Adrenal gland (tissue), 12 donors: Measurements from ENCODE around the gene THPO. TPM values are rescaled to one million over a fixed set of nuclear protein-coding genes. Genes with fewer than 3 reads are reported as not detected.

Experiments used
- DNase-seq, 7 donors: peaks; one replicate each; pipeline ENCODE4 v3.0.0-alpha.2; 2019 to 2020
- H3K27ac ChIP-seq, 5 donors: fragments of 200-600 bp; sonication (generic) in 4 of 5; 1 replicate in 3 of 5; 2 replicates in 2 of 5; pipeline versions ENCODE4 v1.5.1 to v1.8.0; 2016 to 2020; ENCODE audit warnings: mild to moderate bottlenecking in 1 of 5
- H3K27me3 ChIP-seq: fragments of 200-600 bp; 2 replicates; pipeline ENCODE4 v1.8.0; 2021
- H3K36me3 ChIP-seq, 2 donors: fragments of 200-600 bp; replicated peaks in 1 of 2; 1 replicate in 1 of 2; 2 replicates in 1 of 2; pipeline versions ENCODE4 v1.5.1 to v1.8.0; 2018 to 2022
- H3K4me1 ChIP-seq, 2 donors: fragments of 200-600 bp; replicated peaks in 1 of 2; 1 replicate in 1 of 2; 2 replicates in 1 of 2; pipeline versions ENCODE4 v1.5.1 to v1.8.0; 2018 to 2021
- H3K4me3 ChIP-seq, 4 donors: fragments of 200-600 bp; sonication (generic) in 3 of 4; one replicate each; pipeline ENCODE4 v1.5.1; 2016 to 2018
- H3K9me3 ChIP-seq, 3 donors: fragments of 200-600 bp; sonication (generic) in 1 of 3; replicated peaks in 1 of 3; 1 replicate in 2 of 3; 2 replicates in 1 of 3; pipeline versions ENCODE4 v1.5.1 to v1.8.0; 2016 to 2021
- POLR2A ChIP-seq, 2 donors: fragments of 450-650 bp; IDR thresholded peaks; one replicate each; pipeline ENCODE4 v1.6.1; 2017; ENCODE audit warnings: antibody characterized with exemption in 2 of 2, mild to moderate bottlenecking in 2 of 2, moderate library complexity in 1 of 2
- WGBS, 4 donors: extraction: QIAGEN DNeasy Blood & Tissue Kit in 2 of 4; methylation state at CpG; one replicate each; pipeline versions ENCODE4 v1.1.5 to v1.1.7; 2013 to 2017; 5-methylcytosine and 5-hydroxymethylcytosine counted together
- intact Hi-C, 2 donors: fragments of 100-400 bp; cut with DNase I; formaldehyde crosslinking; loops; one replicate each; pipeline versions ENCODE4 v1.14.1 to v1.15.0; 2022 to 2023
- polyA plus RNA-seq, 3 donors: library from polyadenylated mRNA; stranded (reverse); fragments of 200-250 nt in 2 of 3; fragments of 350-450 nt in 1 of 3; fragmentation: Illumina TruSeq in 1 of 3; extraction: RNeasy Lipid Tissue Mini Kit (QIAGEN cat#74804) in 1 of 3; gene quantifications; one replicate each; pipeline ENCODE4 v1.2.3, GENCODE V29; 2013 to 2014
- total RNA-seq, 9 donors: library from RNA; depleted of rRNA in 4 of 9; stranded (reverse); fragments of >200 nt in 4 of 9; fragments of 120-200 nt in 1 of 9; fragmentation: NEBNext Ultra II Directional in 1 of 9; extraction: Animal tissue kit (Norgen Biotek cat#: 25700) in 1 of 9; gene quantifications; one replicate each; pipeline versions ENCODE4 v1.1.0 to v1.2.4, GENCODE V29; 2013 to 2023
- TF ChIP-seq, protein P1 (sequence below), 6 experiments: fragments of 450-650 bp in 4 of 6; fragments of 200-600 bp in 2 of 6; sonication (generic) in 1 of 6; IDR thresholded peaks; 1 replicate in 5 of 6; 2 replicates in 1 of 6; pipeline versions ENCODE4 v1.5.1 to v1.8.0; 2016 to 2021; ENCODE audit warnings: antibody characterized with exemption in 6 of 6, mild to moderate bottlenecking in 2 of 6, moderate library complexity in 1 of 6
- donor health status: healthy with polysubstance abuse.
- donor health status: Bipolar disorder and iron deficiency.
- donor health status: DM: yes; HTN: yes; CAD: no.
- donor health status: DM: no; HTN: no; CAD: no.
- donor health status: DM: no; HTN: no; CAD: no.
- donor health status: DM: yes; HTN: yes; CAD: no.

THPO gene
- total and polyA plus RNA-seq, 12 donors: 0.11 to 5.3 (median 2.2) TPM; not detected in 3

DNA sequence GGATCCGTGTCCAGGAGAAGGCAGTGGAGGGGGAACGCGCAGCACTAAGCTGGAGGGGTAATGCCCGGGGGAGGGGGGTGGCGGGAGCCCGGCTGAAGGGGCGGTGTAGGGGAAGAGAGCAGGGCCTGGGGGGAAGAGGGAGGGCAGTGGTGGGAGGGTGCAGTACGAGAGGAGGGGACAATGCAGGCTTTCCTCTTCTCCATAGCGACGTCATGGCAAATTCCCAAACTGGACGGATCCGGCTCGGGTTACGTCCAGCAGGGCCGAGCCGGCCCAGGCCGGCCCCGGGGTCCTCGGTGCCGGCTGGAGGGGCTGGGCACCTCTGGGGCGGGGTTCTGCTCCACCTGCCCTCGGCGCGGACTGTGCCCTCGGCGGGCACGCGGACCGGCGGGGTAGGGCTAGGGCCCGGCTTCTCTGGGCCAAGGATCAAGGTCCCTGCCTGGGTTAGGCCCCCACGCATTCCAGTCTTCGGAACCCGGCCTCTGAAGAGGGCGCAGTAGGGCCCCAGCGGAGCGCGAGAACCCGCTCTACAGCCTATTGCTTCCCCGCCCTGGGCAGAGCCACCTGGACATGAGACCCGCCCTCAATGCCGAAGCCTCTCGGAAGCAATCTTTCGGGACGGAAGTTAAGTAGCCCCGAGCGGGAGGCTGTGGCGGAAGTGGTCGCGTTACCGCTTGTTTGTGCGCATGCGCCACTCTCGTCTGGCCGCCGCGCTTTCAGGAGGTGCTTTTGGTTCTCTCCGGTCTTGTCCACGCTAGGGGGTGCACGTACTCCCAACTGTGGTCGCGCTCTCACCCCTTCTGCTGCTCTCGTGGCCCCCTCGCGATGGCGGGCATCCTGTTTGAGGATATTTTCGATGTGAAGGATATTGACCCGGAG, 15.1 kb downstream of the THPO start:
- Histone ChIP-seq H3K4me1 (peaks cover 13 to 41% of the 10 kb centered on the region in 2 donors), H3K27ac (peak overlapping the region; percentile 80 to 100 (median 97)), H3K36me3 (peaks cover 0 to 27% of the 10 kb centered on the region in 2 donors), H3K27me3 (no peaks in the 10 kb centered on the region), H3K9me3 (no peaks in the 10 kb centered on the region), H3K4me3 (peak overlapping the region; percentile 71 to 88 (median 80))
- WGBS, 4 donors: 0 to 1% (median 0%) methylated on average over 57 to 68 of the region's 68 CpGs; no CpG with 5 or more reads in 1 of the 4 donors
- peak; percentile 93 to 98 (median 96) for DNase-seq
- TF ChIP-seq POLR2A (IDR thresholded peaks at IDR 0.05): peak; percentile 52 to 86
- TF ChIP-seq, protein P1, sequence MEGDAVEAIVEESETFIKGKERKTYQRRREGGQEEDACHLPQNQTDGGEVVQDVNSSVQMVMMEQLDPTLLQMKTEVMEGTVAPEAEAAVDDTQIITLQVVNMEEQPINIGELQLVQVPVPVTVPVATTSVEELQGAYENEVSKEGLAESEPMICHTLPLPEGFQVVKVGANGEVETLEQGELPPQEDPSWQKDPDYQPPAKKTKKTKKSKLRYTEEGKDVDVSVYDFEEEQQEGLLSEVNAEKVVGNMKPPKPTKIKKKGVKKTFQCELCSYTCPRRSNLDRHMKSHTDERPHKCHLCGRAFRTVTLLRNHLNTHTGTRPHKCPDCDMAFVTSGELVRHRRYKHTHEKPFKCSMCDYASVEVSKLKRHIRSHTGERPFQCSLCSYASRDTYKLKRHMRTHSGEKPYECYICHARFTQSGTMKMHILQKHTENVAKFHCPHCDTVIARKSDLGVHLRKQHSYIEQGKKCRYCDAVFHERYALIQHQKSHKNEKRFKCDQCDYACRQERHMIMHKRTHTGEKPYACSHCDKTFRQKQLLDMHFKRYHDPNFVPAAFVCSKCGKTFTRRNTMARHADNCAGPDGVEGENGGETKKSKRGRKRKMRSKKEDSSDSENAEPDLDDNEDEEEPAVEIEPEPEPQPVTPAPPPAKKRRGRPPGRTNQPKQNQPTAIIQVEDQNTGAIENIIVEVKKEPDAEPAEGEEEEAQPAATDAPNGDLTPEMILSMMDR (IDR thresholded peaks at IDR 0.05): peak in 5 of 6 experiments; percentile 41 to 54 (median 45)
- intact Hi-C loops: no loop called here

DNA sequence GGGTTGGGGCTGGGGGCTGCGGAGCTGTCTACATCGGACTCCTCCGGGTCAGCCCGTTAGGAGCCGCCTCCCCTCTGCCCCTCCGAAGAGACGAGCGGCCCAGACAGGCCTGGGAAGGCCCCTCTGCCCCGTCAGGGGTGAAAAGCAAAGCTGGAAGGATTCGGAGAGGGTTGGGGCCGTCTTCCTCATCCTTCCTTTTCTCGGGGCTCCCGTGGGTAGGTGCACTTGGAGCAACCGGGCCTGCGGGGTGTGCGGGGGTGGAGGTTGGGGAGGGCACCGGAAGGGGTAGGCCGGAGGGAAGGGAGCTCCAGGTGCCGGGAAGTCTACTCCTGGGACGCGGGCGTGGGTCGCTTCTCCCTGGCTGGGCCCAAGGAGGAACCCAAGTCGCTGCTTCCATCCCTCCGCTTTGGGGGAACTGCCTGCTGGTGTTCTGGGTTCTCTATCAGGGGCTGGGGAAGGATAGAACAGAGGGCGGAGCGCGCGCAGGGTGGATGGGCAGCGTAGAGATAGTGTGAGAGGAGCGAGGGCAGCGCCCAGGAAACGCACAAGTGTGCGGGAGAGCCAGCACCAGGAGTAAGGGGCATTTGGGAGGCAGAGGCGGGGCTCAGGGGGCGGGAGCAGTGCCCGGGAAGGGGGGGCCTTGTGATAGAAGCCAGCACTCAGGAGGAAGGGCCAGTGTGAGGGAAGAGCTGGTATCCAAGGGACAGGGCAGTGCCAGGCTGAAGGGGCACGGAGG, 15.9 kb downstream of the THPO start:
- Histone ChIP-seq H3K27me3 (no peaks in the 10 kb centered on the region), H3K4me3 (peak overlapping the region; percentile 49 to 88 (median 76)), H3K27ac (peak overlapping the region; percentile 80 to 100 (median 97)), H3K36me3 (peaks cover 0 to 29% of the 10 kb centered on the region in 2 donors), H3K9me3 (no peaks in the 10 kb centered on the region), H3K4me1 (peaks cover 13 to 41% of the 10 kb centered on the region in 2 donors)
- TF ChIP-seq POLR2A (IDR thresholded peaks at IDR 0.05): peak; percentile 60 to 68
- TF ChIP-seq, protein P1 (IDR thresholded peaks at IDR 0.05): no peak
- 0 to 1% (median 0%) methylated on average over 15 to 38 of the region's 38 CpGs for WGBS, 4 donors
- intact Hi-C loops: no loop called here
- DNase-seq: peak; percentile 65 to 91 (median 83)

DNA sequence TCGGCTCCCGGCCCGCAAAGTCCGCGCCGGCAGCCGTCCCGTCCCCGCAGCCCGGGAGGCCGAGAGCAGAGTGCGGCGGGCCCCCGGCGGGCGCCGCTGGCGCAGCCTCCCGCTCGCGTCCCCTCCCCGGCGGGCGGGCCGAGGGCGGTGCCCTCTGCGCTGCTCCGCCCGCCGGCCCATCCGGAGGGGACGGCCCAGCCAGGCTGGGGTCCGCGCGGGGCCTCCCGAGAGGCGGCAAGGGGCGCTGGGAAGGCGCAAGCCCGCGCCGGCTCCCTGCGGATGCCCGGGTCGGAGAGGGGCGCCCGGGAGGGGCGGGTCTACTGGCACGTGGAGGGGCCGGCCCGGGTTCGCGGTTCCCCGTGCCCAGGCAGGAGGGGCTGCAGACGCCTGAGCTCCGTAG, 16.5 kb downstream of the THPO start, which contains the start of the genes CLCN2 and POLR2H:
TSS of gene CLCN2 (minus strand) at position 74 of the 400 bp plus-strand sequence. CDS start 126 bp downstream, outside the sequence.
TSS of gene POLR2H (plus strand) at position 179 of the 400 bp plus-strand sequence. CDS start 1,783 bp downstream, outside the sequence.
- Histone ChIP-seq H3K27ac (peak within 1 kb of the TSS; percentile 80 to 100 (median 97)), H3K9me3 (no peaks in the 10 kb centered on the region), H3K36me3 (peaks cover 0 to 28% of the 10 kb centered on the region in 2 donors), H3K27me3 (no peaks in the 10 kb centered on the region), H3K4me1 (peaks cover 13 to 41% of the 10 kb centered on the region in 2 donors), H3K4me3 (peak within 1 kb of the TSS; percentile 49 to 88 (median 76))
- intact Hi-C loops: no loop called here
- peak; percentile 50 to 63 for TF ChIP-seq POLR2A (IDR thresholded peaks at IDR 0.05)
- TF ChIP-seq, protein P1 (IDR thresholded peaks at IDR 0.05): no peak
- peak in 5 of 7 donors; percentile 51 to 69 (median 54) for DNase-seq
- 0 to 1% (median 1%) methylated on average over 27 to 56 of the region's 56 CpGs; no CpG with 5 or more reads in 1 of the 4 donors for WGBS, 4 donors
